Measurements from ENCODE around the gene SPATS2.
"Not testable (repeated sequence)": the region's sequence is repeated elsewhere in the genome, so short reads cannot be mapped to it uniquely, and the experiment has no call there.

The SPATS2 gene

GRCh38 chr12:49507139-49507538 is 139.9 kb downstream of the SPATS2 start:
- in situ Hi-C loops (cut with MboI; ENCODE audit: low sequenced_read_pairs), result no loop called here

GRCh38 chr12:49509681-49510080 is 142.4 kb downstream of the SPATS2 start:
- in situ Hi-C loops (cut with MboI; ENCODE audit: low sequenced_read_pairs), result not testable (repeated sequence)

GRCh38 chr12:49511410-49511809 is 144.1 kb downstream of the SPATS2 start:
- in situ Hi-C loops (cut with MboI; ENCODE audit: low sequenced_read_pairs), result no loop called here

- in situ Hi-C loops (cut with MboI; ENCODE audit: low sequenced_read_pairs), result no loop called here
These were observed 145.3 kb downstream of the SPATS2 start for GRCh38 chr12:49512546-49512945.

- in situ Hi-C loops (cut with MboI; ENCODE audit: low sequenced_read_pairs), result loop anchor here (5.0 kb wide), 1 partner anchor 153 kb away; no protein-coding TSS in a partner anchor
These were observed 148.0 kb downstream of the SPATS2 start for GRCh38 chr12:49515266-49515665.

- in situ Hi-C loops (cut with MboI; ENCODE audit: low sequenced_read_pairs), result loop anchor here (5.0 kb wide), 1 partner anchor 157 kb away; no protein-coding TSS in a partner anchor
These were observed 151.8 kb downstream of the SPATS2 start for GRCh38 chr12:49518914-49519573.

GRCh38 chr12:49519574-49519936 is 152.3 kb downstream of the SPATS2 start:
- in situ Hi-C loops (cut with MboI; ENCODE audit: low sequenced_read_pairs), result loop anchor here (5.0 kb wide), 1 partner anchor 157 kb away; no protein-coding TSS in a partner anchor

GRCh38 chr12:49521389-49521788 is 154.1 kb downstream of the SPATS2 start:
- in situ Hi-C loops (cut with MboI; ENCODE audit: low sequenced_read_pairs), result loop anchor here (10.0 kb wide), 1 partner anchor 237 kb away; no protein-coding TSS in a partner anchor

- in situ Hi-C loops (cut with MboI; ENCODE audit: low sequenced_read_pairs), result loop anchor here (10.0 kb wide), 1 partner anchor 240 kb away; no protein-coding TSS in a partner anchor
These were observed 157.5 kb downstream of the SPATS2 start for GRCh38 chr12:49524660-49525324.

GRCh38 chr12:49525942-49526341 is 158.7 kb downstream of the SPATS2 start:
- in situ Hi-C loops (cut with MboI; ENCODE audit: low sequenced_read_pairs), result loop anchor here (10.0 kb wide), 1 partner anchor 241 kb away; no protein-coding TSS in a partner anchor

- in situ Hi-C loops (cut with MboI; ENCODE audit: low sequenced_read_pairs), result loop anchor here (10.0 kb wide), 1 partner anchor 243 kb away; no protein-coding TSS in a partner anchor
These were observed 160.3 kb downstream of the SPATS2 start for GRCh38 chr12:49527361-49528130.

GRCh38 chr12:49529414-49529813 is 162.2 kb downstream of the SPATS2 start:
- in situ Hi-C loops (cut with MboI; ENCODE audit: low sequenced_read_pairs), result loop anchor here (10.0 kb wide), 1 partner anchor 245 kb away; no protein-coding TSS in a partner anchor

GRCh38 chr12:49531745-49532144 is 164.5 kb downstream of the SPATS2 start:
- in situ Hi-C loops (cut with MboI; ENCODE audit: low sequenced_read_pairs), result no loop called here

GRCh38 chr12:49533331-49533730 is 166.1 kb downstream of the SPATS2 start:
- in situ Hi-C loops (cut with MboI; ENCODE audit: low sequenced_read_pairs), result no loop called here

GRCh38 chr12:49534122-49534521 is 166.9 kb downstream of the SPATS2 start:
- in situ Hi-C loops (cut with MboI; ENCODE audit: low sequenced_read_pairs), result not testable (repeated sequence)

GRCh38 chr12:49534731-49535278 is 167.5 kb downstream of the SPATS2 start:
- in situ Hi-C loops (cut with MboI; ENCODE audit: low sequenced_read_pairs), result no loop called here

- in situ Hi-C loops (cut with MboI; ENCODE audit: low sequenced_read_pairs), result no loop called here
These were observed 168.8 kb downstream of the SPATS2 start for GRCh38 chr12:49535921-49536525.

- in situ Hi-C loops (cut with MboI; ENCODE audit: low sequenced_read_pairs), result no loop called here
These were observed 169.3 kb downstream of the SPATS2 start for GRCh38 chr12:49536526-49537071.

- in situ Hi-C loops (cut with MboI; ENCODE audit: low sequenced_read_pairs), result no loop called here
These were observed 170.0 kb downstream of the SPATS2 start for GRCh38 chr12:49537231-49537751.
